HT1080 (cell line): ENCODE results near the gene STAT1. TPM values are rescaled to one million over a fixed set of nuclear protein-coding genes. Genes with fewer than 3 reads are reported as not detected.
A peak's percentile ranks its signal among the peaks of the same experiment; 100 is the strongest.

Source experiments
- DNase-seq: peaks from one replicate; pipeline ENCODE4 v3.0.0-alpha.2; 2015; ENCODE audit warnings: low read depth
- total RNA-seq: library from RNA; depleted of rRNA; stranded (reverse); fragments of >200 nt; shearing (Covaris generic); gene quantifications from 2 replicates; pipeline ENCODE4 v1.2.3, GENCODE V29; 2014

The STAT1 gene
- total RNA-seq, 1 experiment from 2014 or later, result 30.7 TPM

DNA sequence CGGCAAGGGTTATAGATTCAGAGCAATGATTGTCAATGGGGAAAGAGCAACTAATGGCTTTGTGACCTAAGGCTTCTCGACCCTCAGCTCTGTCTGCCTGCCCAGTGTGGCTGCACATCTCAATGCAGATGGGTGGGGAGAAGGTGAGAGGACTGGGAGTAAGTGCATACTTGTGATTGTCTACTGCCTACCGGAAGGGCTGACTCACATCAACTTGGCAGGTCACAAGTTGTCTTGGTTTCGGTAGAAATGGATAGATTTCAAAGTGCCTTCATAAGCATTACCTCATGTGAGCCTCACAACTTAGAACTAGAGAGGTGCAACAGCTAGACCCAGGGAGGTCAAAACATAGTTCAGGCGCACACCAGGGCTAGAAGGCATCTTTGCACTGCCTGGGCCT, 29.4 kb downstream of the STAT1 start:
- DNase-seq, result peak; percentile 89

GRCh38 chr2:190982262-190983034, 31.5 kb downstream of the STAT1 start:
- no peak for DNase-seq

- no peak for DNase-seq
These were observed 32.2 kb downstream of the STAT1 start for GRCh38 chr2:190981733-190982132.

DNA sequence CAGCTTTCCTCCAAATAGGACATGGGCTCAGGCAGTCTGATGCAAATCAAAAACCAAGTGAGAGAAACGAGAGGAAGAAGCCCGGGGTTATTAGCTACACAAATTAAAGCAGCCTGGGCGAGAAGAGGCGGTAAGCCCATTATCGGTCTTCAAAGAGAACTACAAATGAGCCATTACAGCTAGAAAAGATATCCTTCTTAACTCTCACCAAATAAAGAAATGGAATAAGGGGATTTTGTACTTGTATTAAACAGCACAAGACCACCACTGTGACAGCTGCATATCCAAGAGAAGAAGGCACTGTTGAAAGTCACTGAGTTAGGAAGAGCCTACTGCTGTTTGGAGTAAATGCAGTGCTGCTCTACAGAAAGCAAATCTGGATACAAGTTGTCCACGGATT, 32.6 kb downstream of the STAT1 start:
- no peak for DNase-seq

- no peak for DNase-seq
These were observed 33.3 kb downstream of the STAT1 start for GRCh38 chr2:190980630-190981209.

GRCh38 chr2:190979906-190980629, 33.9 kb downstream of the STAT1 start:
- DNase-seq, result peak; percentile 87

DNA sequence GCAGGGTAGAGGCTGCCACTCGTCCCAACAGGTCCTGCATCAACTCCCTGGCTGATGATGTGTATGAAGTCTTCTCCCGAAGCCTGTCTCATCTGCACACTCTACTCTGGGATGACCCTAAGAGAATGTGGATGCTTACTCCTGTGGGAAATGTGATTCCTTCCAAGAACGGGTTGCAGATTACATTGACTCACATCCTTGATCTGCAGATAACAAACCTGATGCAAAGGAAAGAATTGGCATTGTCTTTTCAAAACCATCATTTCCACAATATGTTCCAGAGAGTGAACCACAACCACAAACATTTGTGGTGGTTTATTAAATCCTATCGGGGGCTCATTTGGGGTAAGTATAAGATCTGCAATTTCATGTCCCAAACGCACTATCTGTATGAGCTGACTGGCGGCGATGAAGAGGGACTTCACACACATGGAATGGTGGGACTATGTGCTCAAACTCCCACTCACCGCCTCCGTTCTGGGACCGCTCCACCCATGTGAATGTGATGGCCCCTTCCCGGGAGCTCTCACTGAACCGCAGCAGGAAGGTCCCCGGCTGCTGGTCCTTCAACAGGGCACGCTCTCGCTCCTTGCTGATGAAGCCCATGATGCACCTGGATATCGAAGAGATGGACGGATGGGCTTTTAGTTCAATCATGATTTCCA, 35.5 kb downstream of the STAT1 start:
- peak; percentile 89 for DNase-seq

- DNase-seq, result no peak
These were observed 36.5 kb downstream of the STAT1 start for GRCh38 chr2:190977505-190977904.

- DNase-seq, result no peak
These were observed 37.5 kb downstream of the STAT1 start for GRCh38 chr2:190976521-190976920.

- DNase-seq, result no peak
These were observed 39.2 kb downstream of the STAT1 start for GRCh38 chr2:190974629-190975361.

DNA sequence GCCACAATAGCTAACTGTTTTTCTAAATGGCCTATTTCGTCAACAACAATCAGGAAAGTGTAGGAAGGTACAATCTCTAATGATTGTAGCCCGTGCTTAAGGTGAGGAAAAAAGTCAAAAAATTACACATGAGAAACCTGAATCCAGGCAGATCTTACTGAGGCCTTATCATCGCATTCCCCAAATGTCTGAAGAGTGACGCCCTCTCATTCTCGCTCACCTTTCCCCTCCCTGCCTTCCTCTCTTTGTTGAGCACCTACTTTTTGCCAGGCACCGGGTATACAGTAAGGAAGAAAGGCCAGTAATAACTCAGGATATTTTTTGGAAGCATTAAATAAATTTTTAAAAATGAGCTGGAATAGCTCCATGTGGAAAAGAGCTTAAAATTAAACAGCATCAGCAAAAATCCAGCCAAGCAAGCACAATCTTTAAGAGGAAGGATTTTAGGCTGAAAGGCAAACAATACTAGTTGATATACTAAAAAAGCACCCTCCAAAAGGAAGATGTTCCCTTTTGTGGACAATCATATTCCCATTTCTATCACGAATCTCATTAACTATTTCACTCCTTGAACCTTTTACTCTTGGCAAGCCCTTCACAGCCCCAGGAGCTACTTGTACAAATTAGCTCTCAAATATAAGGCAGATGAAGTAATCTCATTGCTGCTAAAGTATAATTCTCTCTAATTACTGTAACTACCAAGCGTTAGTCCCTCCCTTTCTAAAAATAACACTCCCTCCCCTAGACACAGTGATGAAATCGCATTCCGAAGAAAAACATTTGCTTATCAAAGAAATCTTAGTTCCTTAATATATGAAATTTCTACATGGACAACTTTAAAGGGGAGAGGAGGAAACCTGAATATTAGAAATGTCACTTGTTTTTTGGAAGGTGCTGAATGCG, 40.0 kb downstream of the STAT1 start:
- no peak for DNase-seq

DNA sequence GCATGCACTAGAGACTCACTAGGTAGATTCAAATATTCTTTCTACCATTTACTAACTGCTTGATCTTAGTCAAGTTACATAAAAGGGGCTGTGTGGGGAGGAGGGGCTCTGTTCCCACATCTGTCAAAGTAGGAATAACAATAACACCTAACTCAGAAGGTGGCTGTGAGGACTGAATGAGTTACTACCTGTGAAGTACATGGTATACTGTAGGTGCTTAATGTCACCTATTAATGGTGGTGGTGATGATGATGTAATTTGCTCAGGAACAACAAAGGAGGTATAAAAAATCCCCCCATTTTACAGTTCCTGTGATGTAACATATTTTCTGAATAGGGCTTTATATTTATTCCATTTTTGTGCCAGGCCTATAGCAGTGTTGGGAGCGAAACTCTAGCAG, 40.7 kb downstream of the STAT1 start:
- no peak for DNase-seq

DNA sequence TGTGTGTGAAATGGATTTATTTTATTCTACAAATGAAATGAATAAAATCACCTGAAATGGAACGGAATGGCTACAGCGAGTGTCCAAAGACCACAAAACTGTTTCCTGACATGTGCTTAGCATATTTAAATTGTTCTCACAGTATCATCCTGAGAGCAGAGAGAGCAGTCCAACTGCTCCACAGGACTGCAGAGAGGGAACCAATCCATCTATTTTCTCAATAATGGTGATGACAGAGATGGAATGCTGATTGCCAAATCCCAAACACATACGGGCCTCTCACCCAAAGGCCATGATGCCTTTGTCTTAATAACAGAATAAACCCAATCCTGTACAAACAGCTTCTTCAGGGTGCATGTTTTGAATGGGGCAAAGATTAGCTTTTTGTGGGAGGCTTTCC, 41.1 kb downstream of the STAT1 start:
- no peak for DNase-seq

DNA sequence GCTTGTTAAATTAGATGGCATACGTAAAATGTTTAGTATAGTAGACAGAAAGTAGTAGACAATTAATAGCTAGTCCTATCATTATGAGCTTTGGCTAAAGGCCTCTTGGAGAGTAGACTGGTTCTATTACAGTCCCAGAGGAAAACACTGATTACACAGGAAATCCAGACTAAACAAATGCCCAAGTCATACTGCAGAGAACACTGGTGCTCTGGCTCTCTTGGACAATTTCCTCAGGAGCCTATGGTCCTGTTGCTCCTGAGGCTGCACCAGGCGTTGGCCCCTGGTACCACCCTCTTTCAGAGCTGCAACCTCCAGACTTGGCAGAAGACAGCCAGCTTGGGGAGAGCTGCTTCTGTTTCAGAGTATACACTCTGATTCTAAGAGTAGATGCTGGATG, 41.8 kb downstream of the STAT1 start:
- DNase-seq, result no peak

DNA sequence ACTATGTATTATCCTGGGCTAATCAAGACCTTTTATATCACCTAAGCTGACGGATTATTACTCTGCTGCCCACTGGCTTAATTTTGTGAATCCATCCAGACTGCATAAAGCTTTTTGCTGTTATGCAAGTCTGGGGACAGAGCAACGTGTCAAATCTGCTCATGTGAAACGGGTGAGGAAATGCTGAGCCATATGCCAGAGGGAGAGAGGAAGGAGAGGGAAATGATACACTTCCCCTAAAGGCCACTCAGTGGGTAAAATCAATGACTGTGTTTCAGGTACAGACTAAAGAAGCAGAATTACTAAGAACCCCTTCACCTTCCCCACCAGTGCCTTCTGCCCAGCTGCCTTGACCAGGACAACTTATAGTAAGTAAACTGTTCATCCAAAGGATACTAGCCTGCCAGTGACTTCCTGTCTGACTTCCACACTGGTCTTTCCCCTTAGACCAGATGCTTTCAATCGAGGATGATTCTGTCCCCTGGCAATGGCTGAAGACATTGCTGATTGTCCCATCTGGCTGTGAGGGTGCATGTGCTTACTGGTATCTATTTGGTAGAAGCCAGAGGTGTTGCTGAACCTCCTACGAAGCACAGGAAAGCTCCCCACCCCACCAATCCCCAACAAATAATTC, 43.0 kb downstream of the STAT1 start:
- DNase-seq, result no peak

DNA sequence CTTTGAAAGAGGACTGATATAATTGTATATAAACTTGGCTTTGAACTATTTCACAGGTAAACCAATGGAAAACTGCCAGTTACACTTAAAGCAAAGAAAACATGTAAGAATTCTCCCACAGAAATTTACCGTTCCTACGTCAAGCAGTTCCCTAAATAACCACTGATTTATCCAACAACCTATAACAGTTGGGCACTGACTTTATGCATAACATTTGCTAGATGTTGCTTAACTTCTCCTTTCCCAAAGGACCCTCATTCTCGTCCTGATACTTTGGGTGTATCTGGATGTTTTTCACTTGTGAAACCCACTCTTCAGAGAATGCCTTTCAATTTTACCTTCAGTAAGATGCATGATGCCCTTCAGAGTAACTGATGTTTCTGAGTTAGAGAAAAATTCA, 43.8 kb downstream of the STAT1 start:
- no peak for DNase-seq

GRCh38 chr2:190968522-190968921, 45.4 kb downstream of the STAT1 start:
- no peak for DNase-seq

DNA sequence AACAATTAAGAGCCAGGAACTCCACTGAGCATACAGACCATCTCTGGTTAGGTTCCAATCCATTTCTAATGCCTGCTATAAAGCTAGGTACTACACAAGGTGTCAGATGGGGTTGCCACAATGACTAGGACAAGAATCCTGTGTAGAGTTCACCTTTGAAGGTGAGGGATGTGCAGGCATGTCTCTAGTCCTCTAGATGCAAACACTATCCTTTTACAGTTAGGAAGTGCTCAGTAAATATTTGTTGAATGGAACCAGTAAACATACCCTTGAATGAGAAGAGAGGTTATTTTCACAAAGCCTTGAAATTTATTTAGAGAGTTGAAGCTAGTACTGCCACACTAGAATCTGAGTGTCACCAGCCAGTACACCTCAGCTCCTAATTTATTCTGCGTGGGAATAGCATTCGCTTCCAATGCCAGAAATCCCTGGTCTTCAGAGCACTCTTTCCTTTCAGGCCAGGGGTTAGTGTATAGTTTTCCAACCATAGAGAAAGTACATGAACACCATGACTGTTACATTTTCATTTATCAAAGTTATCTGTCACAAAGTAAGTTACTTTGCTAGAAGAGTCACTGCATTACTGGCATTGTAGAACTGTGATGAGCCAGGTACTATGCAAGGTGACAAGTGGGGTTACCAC, 48.3 kb downstream of the STAT1 start:
- no peak for DNase-seq

GRCh38 chr2:190964170-190964795, 49.7 kb downstream of the STAT1 start:
- DNase-seq, result no peak
